ENCODE results near the gene ZNF780A.
A peak's percentile ranks its signal among the peaks of the same experiment; 100 is the strongest.

The ZNF780A gene

DNA sequence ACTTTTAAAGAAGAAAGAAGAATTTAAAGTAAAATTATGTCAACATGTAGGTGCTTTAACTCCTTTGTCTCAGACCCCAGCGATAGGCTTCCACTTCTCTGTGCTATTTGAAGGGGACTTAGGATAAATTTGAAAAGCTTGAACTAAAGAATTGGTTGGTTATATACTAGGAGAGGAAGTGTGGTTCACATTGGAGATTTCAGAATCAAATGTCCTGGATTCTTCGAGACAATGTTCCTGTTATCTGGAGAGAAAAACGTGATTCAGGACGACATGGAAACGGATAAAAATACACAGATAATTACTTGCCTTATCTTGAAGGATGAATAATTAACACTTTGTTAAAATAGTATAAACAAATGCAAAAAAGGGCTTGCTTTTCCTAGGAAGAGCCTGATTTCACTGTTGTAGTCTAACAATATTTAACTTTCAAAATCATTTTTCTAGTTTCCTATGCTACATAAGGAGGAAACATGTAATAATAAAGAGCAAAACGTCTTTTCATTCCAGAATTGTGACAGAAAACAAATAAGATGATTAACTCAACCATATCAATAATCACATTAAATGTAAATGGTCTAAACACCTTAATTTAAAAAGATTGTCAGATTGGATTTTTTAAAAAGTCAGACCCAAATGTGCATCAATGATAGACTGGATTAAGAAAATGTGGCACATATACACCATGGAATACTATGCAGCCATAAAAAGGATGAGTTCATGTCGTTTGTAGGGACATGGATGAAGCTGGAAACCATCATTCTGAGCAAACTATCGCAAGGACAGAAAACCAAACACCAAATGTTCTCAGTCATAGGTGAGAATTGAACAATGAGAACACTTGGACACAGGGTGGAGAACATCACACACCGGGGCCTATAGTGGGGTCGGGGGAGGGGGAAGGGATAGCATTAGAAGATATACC, 724 bp upstream of the ZNF780A start:
- Histone ChIP-seq H3K27ac (ENCODE audit: extremely low read depth, low read depth, low read length) (peak overlapping the region; percentile 87), H3K4me1 (ENCODE audit: control insufficient read depth, insufficient read depth, low read length) (peaks cover 16% of the 10 kb centered on the region), H3K9me3 (ENCODE audit: control insufficient read depth, insufficient read depth, low read depth, low read length) (peaks cover 4% of the 10 kb centered on the region; the same call in 1 of the 2 replicates), H3K36me3 (ENCODE audit: control insufficient read depth in 2 of 2, insufficient read depth in 1 of 2, low read length in 2 of 2) (peaks cover 6 to 17% of the 10 kb centered on the region in 2 experiments), H3K4me3 (ENCODE audit: low read depth, low read length) (peak overlapping the region; percentile 51)
- CTCF ChIA-PET = interaction anchor here (0.6 to 2.1 kb wide), 6 partner anchors 26 to 590 kb away, joined by 3 to 10 read pairs (median 4); no protein-coding TSS in a partner anchor
- POLR2A ChIA-PET = interaction anchor here (0.6 to 2.3 kb wide), 23 partner anchors 12 to 765 kb away, joined by 3 to 23 read pairs (median 4); partner anchors contain the start of genes DYRK1B, FBL, PSMC4 and RPS16
- TF ChIP-seq KLF1 (tag by site-specific recombination; IDR thresholded peaks at IDR 0.05) (no peak), ZNF146 (tag by site-specific recombination; IDR thresholded peaks at IDR 0.05) (peak; percentile 99), KLF10 (tag by site-specific recombination; IDR thresholded peaks at IDR 0.05) (no peak), ZSCAN30 (tag by site-specific recombination; IDR thresholded peaks at IDR 0.05) (no peak), ZNF280D (tag by site-specific recombination; IDR thresholded peaks at IDR 0.05) (peak; percentile 91; the same call in 1 of the 2 replicates), ZNF174 (tag by site-specific recombination; IDR thresholded peaks at IDR 0.05) (peak; percentile 77; the same call in 1 of the 2 replicates), ZNF621 (tag by site-specific recombination; IDR thresholded peaks at IDR 0.05) (no peak), PRDM1 (tag by site-specific recombination; IDR thresholded peaks at IDR 0.05) (no peak), WT1 (tag by site-specific recombination; IDR thresholded peaks at IDR 0.05) (no peak), AEBP2 (tag by site-specific recombination; IDR thresholded peaks at IDR 0.05; ENCODE audit: borderline replicate concordance) (no peak), ZNF184 (tag by site-specific recombination; IDR thresholded peaks at IDR 0.05) (no peak), ZBTB17 (tag by site-specific recombination; IDR thresholded peaks at IDR 0.05) (no peak)
- TF ChIP-seq, protein P1, sequence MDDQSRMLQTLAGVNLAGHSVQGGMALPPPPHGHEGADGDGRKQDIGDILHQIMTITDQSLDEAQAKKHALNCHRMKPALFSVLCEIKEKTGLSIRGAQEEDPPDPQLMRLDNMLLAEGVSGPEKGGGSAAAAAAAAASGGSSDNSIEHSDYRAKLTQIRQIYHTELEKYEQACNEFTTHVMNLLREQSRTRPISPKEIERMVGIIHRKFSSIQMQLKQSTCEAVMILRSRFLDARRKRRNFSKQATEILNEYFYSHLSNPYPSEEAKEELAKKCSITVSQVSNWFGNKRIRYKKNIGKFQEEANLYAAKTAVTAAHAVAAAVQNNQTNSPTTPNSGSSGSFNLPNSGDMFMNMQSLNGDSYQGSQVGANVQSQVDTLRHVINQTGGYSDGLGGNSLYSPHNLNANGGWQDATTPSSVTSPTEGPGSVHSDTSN (CRISPR knock-in tag; IDR thresholded peaks at IDR 0.05) = no peak
- TF ChIP-seq, protein P2, sequence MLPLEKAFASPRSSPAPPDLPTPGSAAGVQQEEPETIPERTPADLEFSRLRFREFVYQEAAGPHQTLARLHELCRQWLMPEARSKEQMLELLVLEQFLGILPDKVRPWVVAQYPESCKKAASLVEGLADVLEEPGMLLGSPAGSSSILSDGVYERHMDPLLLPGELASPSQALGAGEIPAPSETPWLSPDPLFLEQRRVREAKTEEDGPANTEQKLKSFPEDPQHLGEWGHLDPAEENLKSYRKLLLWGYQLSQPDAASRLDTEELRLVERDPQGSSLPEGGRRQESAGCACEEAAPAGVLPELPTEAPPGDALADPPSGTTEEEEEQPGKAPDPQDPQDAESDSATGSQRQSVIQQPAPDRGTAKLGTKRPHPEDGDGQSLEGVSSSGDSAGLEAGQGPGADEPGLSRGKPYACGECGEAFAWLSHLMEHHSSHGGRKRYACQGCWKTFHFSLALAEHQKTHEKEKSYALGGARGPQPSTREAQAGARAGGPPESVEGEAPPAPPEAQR (tag by site-specific recombination; IDR thresholded peaks at IDR 0.05) = 0 out of 2 replicates have a peak, but pooled peaks have one; percentile 45
- TF ChIP-seq, protein P3, sequence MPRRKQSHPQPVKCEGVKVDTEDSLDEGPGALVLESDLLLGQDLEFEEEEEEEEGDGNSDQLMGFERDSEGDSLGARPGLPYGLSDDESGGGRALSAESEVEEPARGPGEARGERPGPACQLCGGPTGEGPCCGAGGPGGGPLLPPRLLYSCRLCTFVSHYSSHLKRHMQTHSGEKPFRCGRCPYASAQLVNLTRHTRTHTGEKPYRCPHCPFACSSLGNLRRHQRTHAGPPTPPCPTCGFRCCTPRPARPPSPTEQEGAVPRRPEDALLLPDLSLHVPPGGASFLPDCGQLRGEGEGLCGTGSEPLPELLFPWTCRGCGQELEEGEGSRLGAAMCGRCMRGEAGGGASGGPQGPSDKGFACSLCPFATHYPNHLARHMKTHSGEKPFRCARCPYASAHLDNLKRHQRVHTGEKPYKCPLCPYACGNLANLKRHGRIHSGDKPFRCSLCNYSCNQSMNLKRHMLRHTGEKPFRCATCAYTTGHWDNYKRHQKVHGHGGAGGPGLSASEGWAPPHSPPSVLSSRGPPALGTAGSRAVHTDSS (tag by site-specific recombination; IDR thresholded peaks at IDR 0.05) = peak; percentile 14
- TF ChIP-seq, protein P4, sequence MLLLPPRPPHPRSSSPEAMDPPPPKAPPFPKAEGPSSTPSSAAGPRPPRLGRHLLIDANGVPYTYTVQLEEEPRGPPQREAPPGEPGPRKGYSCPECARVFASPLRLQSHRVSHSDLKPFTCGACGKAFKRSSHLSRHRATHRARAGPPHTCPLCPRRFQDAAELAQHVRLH (tag by site-specific recombination; IDR thresholded peaks at IDR 0.05) = peak; percentile 86

Data from HEK293 (cell line).